GM18520 (cell line): ENCODE results near the gene METTL27.
"Not testable (repeated sequence)": the region's sequence is repeated elsewhere in the genome, so short reads cannot be mapped to it uniquely, and the experiment has no call there.

Experiments
- ATAC-seq: cut with Tn5 transposase; IDR thresholded peaks from one replicate; pipeline ENCODE4 v1.9.1; 2021; ENCODE audit not compliant: unreplicated experiment

Gene METTL27

GRCh38 chr7:73839743-73840714 is 2.3 kb downstream of the METTL27 start:
- no peak for ATAC-seq

- ATAC-seq, result no peak
Observed at GRCh38 chr7:73839290-73839689, 3.0 kb downstream of the METTL27 start.

DNA sequence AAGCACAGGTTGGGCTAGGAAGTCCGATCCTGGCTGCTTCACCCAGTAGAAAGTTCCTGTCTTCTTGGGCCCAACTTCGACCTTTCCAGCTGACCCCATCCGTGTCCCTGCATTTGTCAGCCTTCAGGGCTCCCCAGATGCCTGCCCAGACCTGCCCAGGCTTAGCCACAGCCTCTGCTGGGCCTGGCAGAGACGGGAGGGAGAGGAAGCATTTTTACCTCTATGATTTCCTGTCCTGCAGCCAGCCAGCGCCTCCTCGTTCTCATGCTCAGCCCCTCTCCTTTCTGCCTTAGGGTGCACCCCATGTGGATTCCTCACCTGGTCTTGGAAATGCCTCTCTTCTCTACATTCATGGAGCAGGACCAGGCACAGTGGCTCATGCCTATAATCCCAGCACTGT is 3.7 kb downstream of the METTL27 start:
- ATAC-seq, result no peak

DNA sequence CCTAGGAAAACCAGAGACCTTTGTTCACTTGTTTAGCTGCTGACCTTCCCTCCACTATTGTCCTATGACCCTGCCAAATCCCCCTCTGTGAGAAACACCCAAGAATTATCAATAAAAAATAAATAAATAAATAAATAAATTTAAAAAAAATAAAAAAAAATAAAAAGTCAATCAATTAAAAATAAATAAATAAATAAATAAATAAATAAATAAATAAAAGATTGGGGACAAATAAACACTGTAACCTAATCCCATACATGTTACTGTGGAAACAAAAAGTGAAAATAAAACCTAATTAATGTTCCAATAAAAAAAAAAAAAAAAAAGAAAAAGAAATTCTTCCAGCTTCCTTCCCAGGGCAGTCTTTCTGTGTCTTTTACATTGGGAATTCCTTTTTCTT is 5.1 kb downstream of the METTL27 start:
- ATAC-seq, result not testable (repeated sequence)

DNA sequence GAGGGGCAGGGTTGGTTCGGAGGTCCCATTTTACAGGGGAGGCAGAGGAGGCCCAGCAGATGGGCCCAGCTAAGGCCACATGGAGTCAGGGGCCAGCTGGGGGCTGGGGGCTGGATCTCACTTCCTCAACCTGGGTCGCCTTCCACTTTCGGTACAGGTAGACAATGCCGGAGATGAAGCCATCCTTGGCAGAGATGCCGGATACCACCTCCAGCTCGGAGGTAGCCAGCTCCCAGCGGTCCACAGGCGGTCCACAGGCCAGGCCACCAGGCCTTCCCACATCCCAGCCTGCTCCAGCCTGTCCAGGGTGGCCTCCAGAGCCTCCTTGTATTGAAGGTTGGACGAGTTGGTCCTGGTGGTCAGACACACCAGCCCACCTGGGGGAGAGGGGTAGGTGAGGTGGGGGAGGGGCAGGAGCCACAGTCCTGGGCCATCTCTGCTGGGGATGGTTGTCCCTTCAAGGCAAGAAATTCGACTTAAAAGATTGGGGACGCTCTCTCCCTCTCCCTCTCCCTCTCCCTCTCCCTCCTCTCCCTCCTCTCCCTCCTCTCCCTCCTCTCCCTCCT is 7.6 kb downstream of the METTL27 start:
- no peak for ATAC-seq

- ATAC-seq, result no peak
Observed at GRCh38 chr7:73833251-73833919, 8.9 kb downstream of the METTL27 start.

- ATAC-seq, result no peak
Observed at GRCh38 chr7:73832806-73833205, 9.5 kb downstream of the METTL27 start.

- no peak for ATAC-seq
Observed at GRCh38 chr7:73831834-73832651, 10.3 kb downstream of the METTL27 start.

DNA sequence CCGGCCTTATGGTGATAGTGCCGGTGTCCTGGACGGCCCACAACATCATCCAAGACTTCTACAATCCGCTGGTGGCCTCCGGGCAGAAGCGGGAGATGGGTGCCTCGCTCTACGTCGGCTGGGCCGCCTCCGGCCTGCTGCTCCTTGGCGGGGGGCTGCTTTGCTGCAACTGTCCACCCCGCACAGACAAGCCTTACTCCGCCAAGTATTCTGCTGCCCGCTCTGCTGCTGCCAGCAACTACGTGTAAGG is 10.8 kb downstream of the METTL27 start:
- ATAC-seq, result no peak

DNA sequence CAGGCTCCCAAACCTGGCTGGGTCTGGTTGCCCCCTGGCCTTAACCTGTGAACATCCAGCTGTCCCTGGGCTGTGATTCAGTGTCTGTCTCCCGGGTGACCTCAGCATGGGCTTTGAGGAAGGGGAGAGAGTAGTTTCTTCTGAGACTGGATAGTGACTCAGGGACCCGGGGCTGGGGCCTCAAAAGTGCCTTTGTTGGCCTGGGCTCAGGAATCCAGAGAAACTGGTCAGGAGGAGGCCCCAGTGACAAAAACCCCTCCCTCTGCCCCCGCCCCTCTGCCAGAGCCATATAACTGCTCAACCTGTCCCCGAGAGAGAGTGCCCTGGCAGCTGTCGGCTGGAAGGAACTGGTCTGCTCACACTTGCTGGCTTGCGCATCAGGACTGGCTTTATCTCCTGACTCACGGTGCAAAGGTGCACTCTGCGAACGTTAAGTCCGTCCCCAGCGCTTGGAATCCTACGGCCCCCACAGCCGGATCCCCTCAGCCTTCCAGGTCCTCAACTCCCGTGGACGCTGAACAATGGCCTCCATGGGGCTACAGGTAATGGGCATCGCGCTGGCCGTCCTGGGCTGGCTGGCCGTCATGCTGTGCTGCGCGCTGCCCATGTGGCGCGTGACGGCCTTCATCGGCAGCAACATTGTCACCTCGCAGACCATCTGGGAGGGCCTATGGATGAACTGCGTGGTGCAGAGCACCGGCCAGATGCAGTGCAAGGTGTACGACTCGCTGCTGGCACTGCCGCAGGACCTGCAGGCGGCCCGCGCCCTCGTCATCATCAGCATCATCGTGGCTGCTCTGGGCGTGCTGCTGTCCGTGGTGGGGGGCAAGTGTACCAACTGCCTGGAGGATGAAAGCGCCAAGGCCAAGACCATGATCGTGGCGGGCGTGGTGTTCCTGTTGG is 11.4 kb downstream of the METTL27 start, which contains the start of gene CLDN4:
CLDN4 (plus strand) TSS at position 316 of the 903 bp plus-strand sequence; CDS start at position 522, 206 bp downstream.
- no peak for ATAC-seq

- ATAC-seq, result no peak
Observed at GRCh38 chr7:73829921-73830680, 12.2 kb downstream of the METTL27 start.

DNA sequence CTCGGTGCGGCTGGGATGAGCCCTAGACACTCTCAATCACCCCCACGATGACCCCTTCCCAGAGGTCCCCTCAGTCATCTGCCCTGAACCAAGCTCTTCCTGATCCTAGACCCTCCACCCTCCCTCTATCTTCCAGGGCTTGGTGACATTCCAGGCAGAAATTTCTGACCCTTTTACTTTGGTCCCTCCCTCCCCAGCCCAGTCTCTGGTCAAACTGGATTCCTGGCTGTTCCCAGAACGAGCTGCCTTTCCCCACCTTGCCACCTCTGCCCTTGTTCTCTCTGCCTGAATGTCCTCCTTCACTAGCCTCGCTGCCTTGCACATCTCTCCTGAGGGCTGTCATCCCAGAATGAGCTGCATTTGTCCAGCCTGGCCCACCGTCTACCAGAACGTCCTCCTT is 12.8 kb downstream of the METTL27 start:
- ATAC-seq, result no peak

GRCh38 chr7:73828972-73829371 is 13.3 kb downstream of the METTL27 start:
- no peak for ATAC-seq

GRCh38 chr7:73828107-73828803 is 14.1 kb downstream of the METTL27 start:
- no peak for ATAC-seq

DNA sequence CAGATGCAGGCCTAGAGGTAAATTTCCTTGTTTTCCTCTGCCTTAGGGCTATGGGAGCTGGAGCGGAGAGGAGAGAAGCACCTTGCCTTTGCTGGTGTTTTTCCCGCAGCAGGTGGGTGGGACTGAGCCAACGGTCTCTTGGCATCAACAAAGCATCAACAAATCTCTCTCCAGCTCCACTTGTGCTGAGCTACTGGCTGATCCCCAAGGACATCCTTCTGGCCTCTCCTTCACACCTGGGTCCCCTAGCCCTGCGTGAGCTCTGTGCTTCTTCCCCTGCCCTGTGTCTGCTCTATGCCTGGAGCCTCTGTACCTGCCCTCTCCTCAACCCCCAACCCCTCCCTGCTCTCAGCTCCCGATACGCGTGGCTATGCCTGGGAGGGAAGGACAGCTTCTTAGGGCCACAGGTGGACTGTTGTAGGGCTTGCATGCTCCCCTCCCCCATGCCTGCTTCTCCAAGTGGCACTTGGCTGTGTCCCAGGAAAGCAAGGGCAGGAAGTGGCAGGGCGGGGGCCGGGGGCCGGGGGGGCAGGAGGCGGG is 14.7 kb downstream of the METTL27 start:
- no peak for ATAC-seq

GRCh38 chr7:73824986-73825385 is 17.3 kb downstream of the METTL27 start:
- ATAC-seq, result no peak

DNA sequence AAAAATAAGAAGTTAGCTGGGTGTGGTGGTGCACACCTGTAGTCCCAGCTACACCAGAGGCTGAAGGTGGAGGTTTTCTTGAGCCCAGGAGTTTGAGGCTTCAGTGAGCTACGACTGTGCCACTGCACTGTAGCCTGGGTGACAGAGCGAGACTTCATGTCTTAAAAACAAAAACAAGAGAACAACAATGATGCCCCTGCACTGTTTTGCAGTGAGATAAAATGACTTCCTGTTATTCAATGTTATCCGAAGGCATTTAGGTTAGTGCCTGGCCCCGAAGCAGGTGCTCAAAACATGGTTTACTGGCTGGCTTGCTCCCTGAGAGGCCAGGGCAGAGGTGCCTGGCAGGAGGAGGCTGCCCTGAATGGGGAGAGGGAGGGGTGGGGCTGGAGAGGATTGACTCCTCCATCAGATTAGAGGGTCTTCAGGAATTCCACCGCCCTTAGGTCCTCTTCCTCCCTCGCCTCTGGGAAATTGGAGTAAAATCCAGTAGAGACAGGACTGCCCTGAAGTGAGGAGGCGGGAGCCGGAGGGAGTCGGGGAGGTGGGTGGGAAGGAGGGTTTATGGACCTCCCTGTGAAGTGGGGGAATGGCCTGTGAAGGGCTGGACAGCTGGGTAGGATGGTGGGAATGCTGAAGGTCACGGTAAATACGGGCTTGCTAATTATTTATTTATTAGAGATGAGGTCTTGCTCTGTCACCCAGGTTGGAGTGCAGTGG is 18.3 kb downstream of the METTL27 start:
- ATAC-seq, result no peak

DNA sequence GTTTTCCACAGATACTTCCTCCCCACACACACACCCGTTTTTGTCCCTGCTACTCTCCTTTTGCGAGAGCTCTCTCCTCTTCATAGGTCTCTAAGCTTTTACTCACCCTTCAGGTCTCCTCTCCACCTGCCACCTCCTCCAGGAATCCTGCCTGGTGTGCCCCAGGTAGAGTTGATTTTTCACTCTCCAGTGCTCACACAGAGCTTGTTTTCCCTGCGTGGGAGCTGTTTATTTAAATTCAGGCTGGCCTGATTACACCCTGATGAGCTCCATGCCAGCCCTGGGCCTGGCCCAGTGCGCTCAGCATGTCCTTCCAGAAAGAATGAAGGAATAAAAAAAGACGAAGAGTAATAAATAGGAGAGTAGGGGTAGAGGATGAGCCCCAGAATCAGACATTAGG is 19.1 kb downstream of the METTL27 start:
- ATAC-seq, result no peak
